Measurements from ENCODE around the gene USP22.

Gene USP22

GRCh38 chr17:21039839-21040575 lies 2.8 kb downstream of the USP22 start:
- peak in 1 of 2 experiments; percentile 69 for DNase-seq (ENCODE audit: low read depth in 1 of 2, low spot score in 1 of 2)
- in situ Hi-C loops (cut with HindIII; ENCODE audit: low pct_unique_long_range_greater_than_20kb, low sequenced_read_pairs), result no loop called here
- no peak for TF ChIP-seq JUND (IDR thresholded peaks at IDR 0.05; ENCODE audit: low read depth)

DNA sequence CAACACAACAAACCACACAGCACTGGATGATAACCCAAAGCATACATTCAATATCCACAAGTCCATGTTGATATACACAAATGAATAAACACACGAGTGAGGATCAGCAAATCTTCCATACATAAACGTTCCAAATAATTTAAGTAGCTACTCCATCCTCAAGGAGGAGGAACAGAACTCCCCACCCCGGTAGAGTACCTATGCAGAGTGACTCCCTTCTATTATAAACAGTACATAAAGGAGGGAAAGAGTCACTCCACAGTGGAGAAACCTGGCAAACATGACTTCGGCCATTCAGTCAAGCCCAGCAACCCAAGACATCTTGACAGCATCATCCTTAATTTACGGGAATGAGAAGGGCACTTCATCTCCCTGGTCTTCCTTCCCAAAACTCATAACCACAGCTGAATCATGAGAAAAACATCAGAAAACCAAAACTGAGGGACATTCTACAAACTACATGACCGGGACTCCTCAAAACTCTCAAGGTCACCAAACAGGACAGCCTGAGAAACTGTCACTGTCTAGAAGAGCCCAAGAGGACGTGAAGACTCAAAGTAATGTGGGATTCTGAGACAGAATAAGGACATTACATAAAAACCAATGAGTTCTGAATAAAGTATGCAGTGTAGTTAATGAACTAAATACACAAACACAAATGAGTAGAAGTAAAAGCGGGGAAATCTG lies 5.6 kb downstream of the USP22 start:
- no peak for TF ChIP-seq JUND (IDR thresholded peaks at IDR 0.05; ENCODE audit: low read depth)
- in situ Hi-C loops (cut with HindIII; ENCODE audit: low pct_unique_long_range_greater_than_20kb, low sequenced_read_pairs), result no loop called here
- no peak for DNase-seq (ENCODE audit: low read depth in 1 of 2, low spot score in 1 of 2)

- TF ChIP-seq JUND (IDR thresholded peaks at IDR 0.05; ENCODE audit: low read depth), result no peak
- in situ Hi-C loops (cut with HindIII; ENCODE audit: low pct_unique_long_range_greater_than_20kb, low sequenced_read_pairs), result no loop called here
- no peak for DNase-seq (ENCODE audit: low read depth in 1 of 2, low spot score in 1 of 2)
Observed at GRCh38 chr17:21036361-21036881, 6.4 kb downstream of the USP22 start.

- DNase-seq (ENCODE audit: low read depth in 1 of 2, low spot score in 1 of 2), result no peak
- in situ Hi-C loops (cut with HindIII; ENCODE audit: low pct_unique_long_range_greater_than_20kb, low sequenced_read_pairs), result no loop called here
- no peak for TF ChIP-seq JUND (IDR thresholded peaks at IDR 0.05; ENCODE audit: low read depth)
Observed at GRCh38 chr17:21035406-21035805, 7.4 kb downstream of the USP22 start.

- no peak for DNase-seq (ENCODE audit: low read depth in 1 of 2, low spot score in 1 of 2)
- no peak for TF ChIP-seq JUND (IDR thresholded peaks at IDR 0.05; ENCODE audit: low read depth)
- in situ Hi-C loops (cut with HindIII; ENCODE audit: low pct_unique_long_range_greater_than_20kb, low sequenced_read_pairs), result no loop called here
Observed at GRCh38 chr17:21034340-21035235, 8.2 kb downstream of the USP22 start.

GRCh38 chr17:21033350-21033749 lies 9.5 kb downstream of the USP22 start:
- TF ChIP-seq JUND (IDR thresholded peaks at IDR 0.05; ENCODE audit: low read depth), result no peak
- DNase-seq (ENCODE audit: low read depth in 1 of 2, low spot score in 1 of 2), result no peak
- in situ Hi-C loops (cut with HindIII; ENCODE audit: low pct_unique_long_range_greater_than_20kb, low sequenced_read_pairs), result no loop called here

DNA sequence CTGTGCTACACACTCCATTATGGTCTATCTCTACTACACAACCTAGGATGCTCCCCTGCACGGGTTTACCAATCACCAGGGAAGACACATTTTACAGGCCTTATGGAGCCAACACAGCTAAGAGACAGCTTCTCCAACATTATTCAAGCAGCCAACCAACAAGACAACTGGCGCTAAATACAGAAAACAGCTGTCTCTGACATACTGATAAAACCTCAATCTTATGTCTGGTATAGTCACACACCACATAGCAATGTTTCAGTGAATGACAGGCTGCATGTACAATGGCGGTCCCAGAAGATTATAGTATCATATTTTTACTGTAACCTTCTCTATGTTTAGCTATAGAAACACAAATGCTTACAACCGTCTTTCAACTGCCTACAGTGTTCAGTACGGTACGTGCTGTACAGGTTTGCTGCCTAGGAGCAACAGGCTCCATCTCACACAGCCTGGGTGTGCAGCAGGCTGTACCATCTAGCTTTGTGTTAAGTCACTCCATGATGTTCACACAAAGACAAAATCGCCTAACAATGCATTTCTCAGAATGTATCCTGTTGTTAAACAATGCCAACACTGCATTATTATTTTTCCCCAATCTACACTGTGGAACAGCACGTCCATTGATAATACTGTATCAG lies 10.9 kb downstream of the USP22 start:
- no peak for DNase-seq (ENCODE audit: low read depth in 1 of 2, low spot score in 1 of 2)
- no peak for TF ChIP-seq JUND (IDR thresholded peaks at IDR 0.05; ENCODE audit: low read depth)
- in situ Hi-C loops (cut with HindIII; ENCODE audit: low pct_unique_long_range_greater_than_20kb, low sequenced_read_pairs), result no loop called here

DNA sequence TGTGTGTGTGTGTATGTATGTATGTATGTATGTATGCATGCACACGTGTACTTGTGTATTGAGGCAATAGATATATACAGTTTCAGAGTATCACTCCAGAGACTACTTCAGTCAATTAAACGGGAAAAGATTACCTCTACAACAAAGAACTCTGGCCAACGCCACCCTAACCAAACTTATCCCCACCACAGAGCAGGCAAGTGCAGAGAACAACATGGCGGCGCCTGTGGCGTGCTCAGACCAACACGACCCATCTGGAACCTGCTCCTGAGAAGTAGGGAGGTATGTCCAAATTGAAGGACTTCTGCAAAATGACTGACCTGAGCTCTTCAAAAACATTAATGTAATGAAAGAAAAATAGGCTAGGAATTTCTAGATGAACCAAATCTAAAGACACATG lies 12.4 kb downstream of the USP22 start:
- no peak for DNase-seq (ENCODE audit: low read depth in 1 of 2, low spot score in 1 of 2)
- in situ Hi-C loops (cut with HindIII; ENCODE audit: low pct_unique_long_range_greater_than_20kb, low sequenced_read_pairs), result no loop called here
- TF ChIP-seq JUND (IDR thresholded peaks at IDR 0.05; ENCODE audit: low read depth), result no peak

DNA sequence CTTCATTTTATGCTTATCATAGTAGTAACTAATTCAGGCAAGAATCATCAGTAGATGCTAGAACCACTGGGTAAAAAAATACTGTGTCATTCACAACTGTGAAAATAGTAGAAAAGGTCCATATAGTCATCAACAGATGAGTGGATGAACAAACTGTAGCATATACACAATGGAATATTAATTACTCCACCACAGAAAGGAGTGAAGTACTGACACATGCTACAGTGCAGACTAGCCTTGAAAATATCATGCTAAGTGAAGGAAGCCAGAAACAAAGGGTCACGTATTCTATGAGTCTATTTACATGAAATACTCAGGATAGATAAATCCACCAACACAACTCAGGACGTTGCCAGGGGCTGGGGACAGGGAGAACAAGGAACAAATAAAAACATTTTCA lies 13.3 kb downstream of the USP22 start:
- no peak for TF ChIP-seq JUND (IDR thresholded peaks at IDR 0.05; ENCODE audit: low read depth)
- in situ Hi-C loops (cut with HindIII; ENCODE audit: low pct_unique_long_range_greater_than_20kb, low sequenced_read_pairs), result no loop called here
- DNase-seq (ENCODE audit: low read depth in 1 of 2, low spot score in 1 of 2), result no peak

- in situ Hi-C loops (cut with HindIII; ENCODE audit: low pct_unique_long_range_greater_than_20kb, low sequenced_read_pairs), result no loop called here
- DNase-seq (ENCODE audit: low read depth in 1 of 2, low spot score in 1 of 2), result no peak
- no peak for TF ChIP-seq JUND (IDR thresholded peaks at IDR 0.05; ENCODE audit: low read depth)
Observed at GRCh38 chr17:21029036-21029435, 13.8 kb downstream of the USP22 start.

DNA sequence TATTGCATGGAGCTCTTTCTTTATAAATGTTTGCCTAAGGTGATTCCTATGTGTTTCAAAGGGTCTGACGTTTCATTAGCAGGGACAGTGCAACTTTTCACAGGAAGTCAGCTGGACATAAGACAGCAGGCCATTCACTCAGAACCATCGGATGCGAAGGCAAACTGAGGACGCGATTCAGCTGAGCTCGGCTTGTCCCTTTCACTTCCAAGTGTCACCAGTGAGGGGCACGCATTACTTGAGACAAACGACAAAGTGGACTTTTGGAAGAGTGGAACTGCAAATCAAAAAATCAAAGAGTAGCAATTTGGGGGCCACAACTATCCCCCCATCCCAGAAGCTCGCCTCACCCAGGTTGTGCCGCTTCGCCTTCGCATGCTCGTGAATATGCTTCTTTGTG lies 14.6 kb downstream of the USP22 start:
- DNase-seq (ENCODE audit: low read depth in 1 of 2, low spot score in 1 of 2), result no peak
- in situ Hi-C loops (cut with HindIII; ENCODE audit: low pct_unique_long_range_greater_than_20kb, low sequenced_read_pairs), result no loop called here

GRCh38 chr17:21027031-21027430 lies 15.8 kb downstream of the USP22 start:
- in situ Hi-C loops (cut with HindIII; ENCODE audit: low pct_unique_long_range_greater_than_20kb, low sequenced_read_pairs), result no loop called here
- DNase-seq (ENCODE audit: low read depth in 1 of 2, low spot score in 1 of 2), result no peak
- TF ChIP-seq JUND (IDR thresholded peaks at IDR 0.05; ENCODE audit: low read depth), result no peak

More for the DNA sequence above, 14.6 kb downstream of the USP22 start:
- no peak for TF ChIP-seq JUND (IDR thresholded peaks at IDR 0.05; ENCODE audit: low read depth)

Data from T47D (cell line).